Measurements from ENCODE around the gene PKP2. TPM values are rescaled to one million over a fixed set of nuclear protein-coding genes. Genes with fewer than 3 reads are reported as not detected.

The PKP2 gene
- total RNA-seq, 2 experiments from 2014 or later, result 0.22 to 0.31 TPM

DNA sequence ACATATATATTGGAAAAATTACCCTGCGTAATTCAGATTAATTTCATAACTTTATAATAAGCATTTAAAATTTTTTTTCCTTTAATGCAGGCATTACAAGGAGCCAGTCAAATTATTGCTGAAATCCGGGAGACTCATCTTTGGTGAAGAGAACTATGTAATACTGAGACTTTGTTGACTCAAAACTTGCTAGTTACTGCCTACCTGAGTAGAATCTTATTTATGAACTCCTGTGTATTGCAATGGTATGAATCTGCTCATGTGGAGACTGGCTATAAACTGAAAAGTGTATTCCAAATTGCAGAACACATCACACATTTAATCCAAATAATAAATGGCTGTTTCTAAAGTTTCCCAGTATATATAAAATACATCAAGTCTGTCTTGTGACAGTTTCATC, 153.3 kb downstream of the PKP2 start:
- H3K27me3 Mint-ChIP-seq, result no peaks in the 10 kb centered on the region
- no peak overlapping the region for H3K27ac Mint-ChIP-seq
- Histone ChIP-seq H3K4me1 (ENCODE audit: insufficient read depth, low read length) (no peaks in the 10 kb centered on the region), H3K36me3 (ENCODE audit: insufficient read depth, low read length) (peaks cover 84% of the 10 kb centered on the region), H3K4me3 (ENCODE audit: low read length) (no peak overlapping the region), H3K27ac (ENCODE audit: low read depth in 1 of 2, low read length in 2 of 2) (no peak overlapping the region), H3K27me3 (ENCODE audit: control insufficient read depth in 1 of 2, insufficient read depth in 2 of 2, low read length in 2 of 2) (no peaks in the 10 kb centered on the region), H3K9me3 (ENCODE audit: control insufficient read depth in 1 of 2, insufficient read depth in 1 of 2, low read length in 2 of 2) (no peaks in the 10 kb centered on the region)
- no peak for DNase-seq
- no peak overlapping the region for H3K4me3 Mint-ChIP-seq
- peaks cover 96% of the 10 kb centered on the region for H3K36me3 Mint-ChIP-seq (ENCODE audit: low read depth)
- ChIA-PET POLR2A (interaction anchor here (1.7 kb wide), 1 partner anchor 12 kb away, joined by 11 read pairs; no protein-coding TSS in a partner anchor), CTCF (no interaction called here)
- H3K4me1 Mint-ChIP-seq (ENCODE audit: low read depth), result peaks cover 22% of the 10 kb centered on the region
- intact Hi-C loops (cut with DNase I, micrococcal nuclease), result no loop called here
- TF ChIP-seq, protein P1, sequence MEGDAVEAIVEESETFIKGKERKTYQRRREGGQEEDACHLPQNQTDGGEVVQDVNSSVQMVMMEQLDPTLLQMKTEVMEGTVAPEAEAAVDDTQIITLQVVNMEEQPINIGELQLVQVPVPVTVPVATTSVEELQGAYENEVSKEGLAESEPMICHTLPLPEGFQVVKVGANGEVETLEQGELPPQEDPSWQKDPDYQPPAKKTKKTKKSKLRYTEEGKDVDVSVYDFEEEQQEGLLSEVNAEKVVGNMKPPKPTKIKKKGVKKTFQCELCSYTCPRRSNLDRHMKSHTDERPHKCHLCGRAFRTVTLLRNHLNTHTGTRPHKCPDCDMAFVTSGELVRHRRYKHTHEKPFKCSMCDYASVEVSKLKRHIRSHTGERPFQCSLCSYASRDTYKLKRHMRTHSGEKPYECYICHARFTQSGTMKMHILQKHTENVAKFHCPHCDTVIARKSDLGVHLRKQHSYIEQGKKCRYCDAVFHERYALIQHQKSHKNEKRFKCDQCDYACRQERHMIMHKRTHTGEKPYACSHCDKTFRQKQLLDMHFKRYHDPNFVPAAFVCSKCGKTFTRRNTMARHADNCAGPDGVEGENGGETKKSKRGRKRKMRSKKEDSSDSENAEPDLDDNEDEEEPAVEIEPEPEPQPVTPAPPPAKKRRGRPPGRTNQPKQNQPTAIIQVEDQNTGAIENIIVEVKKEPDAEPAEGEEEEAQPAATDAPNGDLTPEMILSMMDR (IDR thresholded peaks at IDR 0.05), result no peak
- no peaks in the 10 kb centered on the region for H3K9me3 Mint-ChIP-seq
- ATAC-seq (ENCODE audit: poor library complexity), result no peak

DNA sequence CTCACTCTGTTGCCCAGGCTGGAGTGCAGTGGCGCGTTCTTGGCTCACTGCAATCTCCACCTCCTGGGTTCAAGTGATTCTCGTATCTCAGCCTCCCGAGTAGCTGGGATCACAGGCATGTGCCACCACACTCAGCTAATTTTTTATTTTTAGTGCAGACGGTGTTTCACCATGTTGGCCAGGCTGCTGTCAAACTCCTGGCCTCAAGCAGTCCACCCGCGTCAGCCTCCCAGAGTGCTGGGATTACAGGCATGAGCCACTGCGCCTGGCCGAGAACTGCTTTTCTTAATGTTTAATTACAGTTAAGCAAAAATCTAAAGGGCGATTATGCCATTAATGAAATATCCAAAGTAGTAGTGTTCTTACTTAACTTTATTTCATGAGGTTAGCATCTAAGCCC, 154.4 kb downstream of the PKP2 start:
- peaks cover 83% of the 10 kb centered on the region for H3K36me3 ChIP-seq (ENCODE audit: insufficient read depth, low read length)
- no peak overlapping the region for H3K4me3 Mint-ChIP-seq
- H3K4me3 ChIP-seq (ENCODE audit: low read length), result no peak overlapping the region
- H3K27me3 Mint-ChIP-seq, result no peaks in the 10 kb centered on the region
- no peak overlapping the region for H3K27ac Mint-ChIP-seq
- ChIA-PET CTCF (interaction anchor here (1.3 kb wide), 1 partner anchor 14 kb away, joined by 3 read pairs; the partner anchor contains the start of gene YARS2), POLR2A (no interaction called here)
- TF ChIP-seq, protein P1 (IDR thresholded peaks at IDR 0.05), result no peak
- H3K27ac ChIP-seq (ENCODE audit: low read depth in 1 of 2, low read length in 2 of 2), result no peak overlapping the region
- no peak for DNase-seq
- no peaks in the 10 kb centered on the region for H3K9me3 Mint-ChIP-seq
- H3K4me1 Mint-ChIP-seq (ENCODE audit: low read depth), result peaks cover 26% of the 10 kb centered on the region
- H3K36me3 Mint-ChIP-seq (ENCODE audit: low read depth), result peaks cover 94% of the 10 kb centered on the region
- no peaks in the 10 kb centered on the region for H3K9me3 ChIP-seq (ENCODE audit: control insufficient read depth in 1 of 2, insufficient read depth in 1 of 2, low read length in 2 of 2)
- intact Hi-C loops (cut with DNase I, micrococcal nuclease), result no loop called here
- no peaks in the 10 kb centered on the region for H3K27me3 ChIP-seq (ENCODE audit: control insufficient read depth in 1 of 2, insufficient read depth in 2 of 2, low read length in 2 of 2)
- H3K4me1 ChIP-seq (ENCODE audit: insufficient read depth, low read length), result no peaks in the 10 kb centered on the region
- ATAC-seq (ENCODE audit: poor library complexity), result no peak

Other genes starting within 250 kb of the PKP2 start
- gene DNM1L, start 217.5 kb downstream of the PKP2 start, total RNA-seq, result 10 to 100 TPM; 70.9 to 74.6 TPM
- gene YARS2, start 140.9 kb downstream of the PKP2 start, total RNA-seq, result 10 to 100 TPM; 12.0 to 13.0 TPM

Measured in CD4-positive, alpha-beta T cell (primary cell).